ENCODE data around the gene TPCN1. TPM values are rescaled to one million over a fixed set of nuclear protein-coding genes. Genes with fewer than 3 reads are reported as not detected.
A peak's percentile ranks its signal among the peaks of the same experiment; 100 is the strongest.

TPCN1 gene
- total RNA-seq, 1 experiment from 2014 or later: 13.5 TPM

- Histone ChIP-seq H3T11ph (ENCODE audit: low read length) (no peak overlapping the region), H4K8ac (replicated peaks; ENCODE audit: insufficient read length, low read depth, low read length) (no peak overlapping the region), H3K18ac (ENCODE audit: insufficient read length, low read depth, low read length) (no peak overlapping the region), H4K20me1 (ENCODE audit: control insufficient read depth, insufficient read depth, insufficient read length) (no peaks in the 10 kb centered on the region), H2BK120ac (ENCODE audit: low read depth, low read length, poor library complexity, severe bottlenecking) (no peak overlapping the region), H3K23me2 (ENCODE audit: insufficient read length, low read depth, low read length, poor library complexity, severe bottlenecking) (no peaks in the 10 kb centered on the region), H2AK5ac (ENCODE audit: insufficient read length, low read length) (no peak overlapping the region), H2BK20ac (ENCODE audit: low read depth, low read length, poor library complexity, severe bottlenecking) (no peak overlapping the region), H2BK5ac (ENCODE audit: insufficient read length, low read length) (no peak overlapping the region), H3K9ac (ENCODE audit: extremely low read depth, insufficient read length, low read length) (no peak overlapping the region), H2BK12ac (ENCODE audit: insufficient read length, low read depth, low read length) (no peak overlapping the region), H3K4ac (ENCODE audit: low read depth, low read length) (no peak overlapping the region), H3K56ac (ENCODE audit: insufficient read length, low read depth, low read length) (no peak overlapping the region), H3K4me1 (ENCODE audit: insufficient read depth, low read length) (no peaks in the 10 kb centered on the region), H3K79me2 (ENCODE audit: insufficient read depth, low read length) (no peaks in the 10 kb centered on the region), H2BK15ac (ENCODE audit: low read depth, low read length) (no peak overlapping the region), H4K5ac (ENCODE audit: insufficient read length, low read depth, low read length) (no peak overlapping the region), H2AFZ (ENCODE audit: low read length) (no peak overlapping the region), H3K79me1 (ENCODE audit: insufficient read depth, low read depth, low read length, poor library complexity, severe bottlenecking) (no peaks in the 10 kb centered on the region), H3K27ac (ENCODE audit: insufficient read length, low read depth, low read length) (no peak overlapping the region), H4K91ac (ENCODE audit: insufficient read length, low read depth, low read length) (no peak overlapping the region), H3K4me2 (ENCODE audit: insufficient read depth, insufficient read length, low read length) (no peak overlapping the region), H3K23ac (ENCODE audit: insufficient read length, low read depth, low read length) (no peak overlapping the region), H3K27me3 (ENCODE audit: insufficient read depth, low read length) (no peaks in the 10 kb centered on the region), H3K9me3 (ENCODE audit: control insufficient read depth, low read depth, low read length) (no peaks in the 10 kb centered on the region), H3K14ac (ENCODE audit: insufficient read depth, low read length) (no peak overlapping the region)
- no peak for DNase-seq
- H3K9me3 Mint-ChIP-seq: no peaks in the 10 kb centered on the region
- peak overlapping the region in 2 of 3 experiments; percentile 60 to 83; a peak in 3 of 7 replicates for H3K27ac Mint-ChIP-seq
- H3K4me1 Mint-ChIP-seq: peaks cover 1 to 5% of the 10 kb centered on the region in 2 experiments
- no peak overlapping the region for H3K4me3 Mint-ChIP-seq
- no peak for TF ChIP-seq CTCF (conservative IDR thresholded peaks at IDR 0.05)
- WGBS (ENCODE audit: extremely low coverage, insufficient read length, low lambda C conversion rate): no CpG with 5 or more reads among the region's 5 CpGs
- H3K27me3 Mint-ChIP-seq (ENCODE audit: low read depth): no peaks in the 10 kb centered on the region
- H3K36me3 Mint-ChIP-seq (ENCODE audit: insufficient read depth in 1 of 3, low read depth in 3 of 3): peaks cover 5 to 11% (median 11%) of the 10 kb centered on the region in 3 experiments; a peak in 4 of 7 replicates
Observed at GRCh38 chr12:113277511-113277910, 56.2 kb downstream of the TPCN1 start.

Data from H9 (cell line).